SIG-M5 treated with dmso at 0.1 percent for 504 hours (cell line): Measurements from ENCODE around the gene MAP3K12.
A peak's percentile ranks its signal among the peaks of the same experiment; 100 is the strongest.
"Not testable (repeated sequence)": the region's sequence is repeated elsewhere in the genome, so short reads cannot be mapped to it uniquely, and the experiment has no call there.

ENCODE experiments used
- DNase-seq: peaks from one replicate; lab custom pipeline; 2025; ENCODE audit not compliant: unreplicated experiment; lab: John Stamatoyannopoulos, UW

MAP3K12 gene

DNA sequence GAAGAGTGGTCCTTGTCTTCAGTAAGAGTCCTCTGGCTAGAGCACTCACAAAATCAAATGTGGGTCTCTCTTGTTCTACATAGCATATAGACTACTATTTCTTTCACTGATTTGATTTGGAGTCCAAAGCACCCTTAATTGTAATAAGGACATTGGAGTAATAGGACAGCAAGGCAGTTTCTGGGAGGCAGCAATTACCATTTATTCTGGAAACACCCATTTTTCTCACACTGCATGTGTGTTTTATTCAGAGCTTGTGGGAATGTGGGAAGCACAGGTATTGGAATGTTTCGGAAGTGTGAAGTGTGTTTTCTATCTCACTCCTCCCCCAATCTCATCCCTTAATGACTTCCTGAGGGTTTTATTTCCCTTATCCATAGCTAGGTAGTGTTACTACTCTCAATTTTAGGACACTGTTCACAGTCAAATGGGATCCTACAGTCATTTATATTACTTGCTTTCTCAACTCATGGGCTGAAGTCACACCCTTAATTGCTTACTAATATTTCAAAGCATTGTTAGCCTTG is 27.1 kb downstream of the MAP3K12 start:
- no peak for DNase-seq

- DNase-seq: no peak
Observed at GRCh38 chr12:53468282-53468681, 31.0 kb downstream of the MAP3K12 start.

- DNase-seq: no peak
Observed at GRCh38 chr12:53467880-53468279, 31.4 kb downstream of the MAP3K12 start.

DNA sequence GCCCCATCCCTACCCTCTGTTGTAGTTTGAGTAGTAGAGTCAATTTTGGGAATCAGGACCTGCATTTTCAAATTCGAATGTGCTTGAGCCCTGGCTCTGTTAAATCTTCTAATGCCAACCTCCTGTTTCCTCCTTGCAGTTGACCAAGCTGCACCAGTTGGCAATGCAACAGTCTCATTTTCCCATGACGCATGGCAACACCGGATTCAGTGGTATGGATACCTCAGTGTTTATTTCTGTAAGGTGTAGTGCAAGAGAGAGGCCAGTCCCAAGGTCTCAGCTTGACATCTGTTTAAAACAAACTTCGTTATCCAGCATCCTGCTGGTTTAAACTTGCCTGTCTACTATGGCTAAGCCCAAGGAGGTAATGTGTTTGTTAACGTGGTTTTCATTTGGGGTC is 32.2 kb downstream of the MAP3K12 start:
- DNase-seq: no peak

DNA sequence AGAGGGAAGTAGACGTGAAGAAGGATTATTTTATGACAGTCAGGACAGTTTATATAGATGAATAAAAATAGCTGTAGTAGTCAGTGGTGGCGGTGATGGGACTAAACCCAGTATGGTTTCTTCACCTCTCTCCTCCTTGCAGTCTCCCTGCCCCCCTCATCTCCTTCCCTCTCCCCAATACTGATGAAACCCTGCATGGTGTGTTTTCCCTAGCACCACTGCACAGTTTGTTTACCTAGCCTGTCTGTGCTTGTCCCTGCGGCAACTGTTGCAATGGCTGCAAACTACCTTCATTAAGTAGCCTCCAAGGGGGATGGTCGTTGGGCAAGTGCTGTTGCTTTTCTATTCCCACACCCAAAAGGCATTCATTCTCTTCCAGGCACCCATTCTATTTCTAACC is 32.6 kb downstream of the MAP3K12 start:
- DNase-seq: no peak

DNA sequence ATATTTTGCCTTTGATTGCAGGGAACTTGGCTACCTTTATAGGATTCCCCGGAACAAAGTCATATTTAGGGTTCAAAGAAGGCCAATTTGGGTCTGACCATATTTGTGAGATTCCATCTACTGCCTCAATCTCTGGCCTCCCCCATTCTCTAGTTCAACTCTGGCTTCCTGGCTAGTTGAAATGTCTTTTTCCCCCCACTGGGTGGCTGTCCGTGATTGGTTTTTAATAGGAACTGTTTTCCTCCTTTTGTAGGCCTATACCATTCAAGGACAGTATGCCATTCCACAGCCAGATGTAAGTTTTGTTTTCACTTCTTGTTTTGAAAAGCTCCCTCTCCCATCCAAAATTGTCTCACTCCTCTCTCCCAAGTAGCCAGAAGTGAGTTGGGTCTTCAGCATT is 33.6 kb downstream of the MAP3K12 start:
- peak; percentile 43 for DNase-seq

DNA sequence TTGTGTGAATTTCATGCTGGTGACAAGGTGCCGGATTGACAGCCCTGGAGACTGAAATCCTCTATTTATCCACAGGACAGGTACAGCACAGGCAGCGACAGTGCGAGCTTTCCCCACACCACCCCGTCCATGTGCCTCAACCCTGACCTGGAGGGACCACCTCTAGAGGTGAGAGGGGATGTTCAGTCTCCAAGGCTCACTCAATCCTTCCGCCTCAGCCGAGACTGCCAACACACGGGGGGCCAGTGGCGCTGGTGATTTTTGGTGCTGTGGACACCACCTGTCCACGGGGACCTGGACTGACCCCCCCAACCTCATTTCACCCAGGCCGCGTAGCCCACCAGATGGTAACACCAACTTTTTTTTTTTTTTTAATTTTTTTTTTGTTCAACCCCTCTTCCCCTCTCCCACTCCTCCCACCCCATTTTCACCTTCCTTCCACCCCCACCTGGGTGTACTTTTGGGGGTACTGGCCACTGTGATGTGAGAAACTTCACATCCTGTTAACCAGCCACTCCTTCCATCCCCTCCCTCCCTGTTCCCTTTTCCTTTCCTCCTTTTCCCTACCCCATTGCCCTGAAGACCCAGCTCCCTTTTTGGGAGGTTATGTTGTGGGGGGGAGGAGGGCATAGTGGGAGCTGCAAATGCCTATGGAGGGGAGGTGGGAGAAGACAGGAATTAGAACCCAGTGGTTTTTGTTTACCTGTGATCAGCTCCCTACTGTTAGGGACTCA is 34.4 kb downstream of the MAP3K12 start:
- DNase-seq: no peak

DNA sequence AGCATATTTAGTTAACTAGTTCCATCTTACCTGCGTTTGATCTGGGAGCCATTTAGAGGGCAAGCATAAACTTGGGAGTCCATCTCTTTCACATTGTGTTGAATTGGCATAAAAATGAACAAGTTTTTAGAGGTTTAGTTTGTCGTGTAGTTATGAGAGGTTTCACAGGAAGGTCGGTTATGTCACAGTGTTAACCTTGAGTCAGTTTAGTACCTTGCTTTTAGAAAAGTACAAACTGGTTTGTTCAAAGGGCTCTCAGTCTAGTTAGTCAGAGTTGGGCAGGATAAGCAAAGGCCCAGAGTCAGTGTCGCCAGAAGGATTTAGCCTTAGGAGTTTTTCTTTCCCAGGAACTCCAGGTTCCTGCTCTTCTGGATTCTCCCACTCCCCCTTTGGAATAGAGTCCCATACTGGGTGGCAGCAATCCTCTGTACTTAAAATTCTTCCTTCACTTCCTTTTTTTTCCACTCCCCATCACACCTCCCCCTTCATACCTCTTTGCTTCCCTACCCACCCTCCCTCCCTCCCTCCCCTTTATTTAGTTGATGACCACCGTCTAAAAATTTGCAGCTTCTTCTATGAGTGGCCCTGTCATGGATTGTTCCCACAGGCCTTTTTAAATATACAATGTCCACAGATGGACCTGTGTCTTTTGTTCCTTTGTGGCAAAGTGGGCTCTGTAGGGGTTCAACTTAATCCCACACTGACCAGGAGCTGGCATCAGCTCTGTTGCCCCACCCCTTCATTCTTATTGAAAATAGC is 35.3 kb downstream of the MAP3K12 start:
- no peak for DNase-seq

- DNase-seq: no peak
Observed at GRCh38 chr12:53462935-53463334, 36.3 kb downstream of the MAP3K12 start.

GRCh38 chr12:53461591-53461990 is 37.7 kb downstream of the MAP3K12 start:
- DNase-seq: no peak

- DNase-seq: no peak
Observed at GRCh38 chr12:53461059-53461458, 38.2 kb downstream of the MAP3K12 start.

DNA sequence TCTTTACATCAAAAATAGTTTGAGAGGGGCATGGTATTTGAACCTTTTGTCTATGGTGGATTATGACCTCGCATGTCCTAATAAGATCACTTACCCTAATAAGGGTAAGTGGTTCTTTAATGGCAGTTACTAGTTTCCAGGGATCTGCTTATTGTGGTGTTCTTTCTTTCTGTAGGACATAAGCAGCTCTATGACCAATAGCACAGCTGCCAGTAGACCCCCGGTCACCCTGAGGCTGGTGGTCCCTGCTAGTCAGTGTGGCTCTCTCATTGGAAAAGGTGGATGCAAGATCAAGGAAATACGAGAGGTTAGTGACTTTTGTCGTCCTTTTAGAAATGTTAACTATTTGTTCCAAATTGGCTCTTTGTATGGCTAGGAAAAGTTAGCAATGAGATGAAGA is 40.2 kb downstream of the MAP3K12 start:
- DNase-seq: no peak

DNA sequence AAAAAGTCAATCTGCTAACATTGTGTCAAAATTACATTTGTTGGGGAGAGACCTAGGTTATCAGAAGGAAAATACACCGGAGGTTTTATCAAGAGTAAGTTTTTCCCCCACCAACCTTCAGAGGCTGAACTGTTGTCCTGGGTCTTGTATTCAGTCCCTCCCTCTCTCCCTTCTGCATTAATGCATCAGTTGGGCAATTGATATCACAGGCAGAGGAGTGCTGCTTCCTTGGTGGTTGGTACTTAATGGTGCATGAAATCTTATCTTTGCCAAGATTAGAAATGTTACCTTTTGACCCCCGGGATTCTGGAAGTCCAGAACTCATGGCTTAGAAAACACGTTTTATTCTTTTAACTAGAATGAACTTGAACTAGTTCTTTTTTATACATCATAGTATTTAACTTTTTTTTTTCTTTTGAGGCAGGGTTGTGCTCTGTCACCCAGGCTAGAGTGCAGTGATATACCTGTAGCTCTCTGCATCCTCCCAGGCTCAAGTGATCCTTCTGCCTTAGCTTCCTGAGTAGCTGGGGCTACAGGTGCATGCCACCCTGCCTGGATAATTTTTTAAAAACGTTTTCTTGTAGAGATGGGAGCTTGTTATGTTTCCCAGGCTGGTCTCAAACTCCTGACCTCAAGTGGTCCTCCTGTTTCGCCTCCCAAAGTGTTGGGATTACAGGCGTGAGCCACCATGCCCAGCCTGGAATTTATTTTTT is 42.4 kb downstream of the MAP3K12 start:
- no peak for DNase-seq

GRCh38 chr12:53454707-53455106 is 44.6 kb downstream of the MAP3K12 start:
- DNase-seq: no peak

DNA sequence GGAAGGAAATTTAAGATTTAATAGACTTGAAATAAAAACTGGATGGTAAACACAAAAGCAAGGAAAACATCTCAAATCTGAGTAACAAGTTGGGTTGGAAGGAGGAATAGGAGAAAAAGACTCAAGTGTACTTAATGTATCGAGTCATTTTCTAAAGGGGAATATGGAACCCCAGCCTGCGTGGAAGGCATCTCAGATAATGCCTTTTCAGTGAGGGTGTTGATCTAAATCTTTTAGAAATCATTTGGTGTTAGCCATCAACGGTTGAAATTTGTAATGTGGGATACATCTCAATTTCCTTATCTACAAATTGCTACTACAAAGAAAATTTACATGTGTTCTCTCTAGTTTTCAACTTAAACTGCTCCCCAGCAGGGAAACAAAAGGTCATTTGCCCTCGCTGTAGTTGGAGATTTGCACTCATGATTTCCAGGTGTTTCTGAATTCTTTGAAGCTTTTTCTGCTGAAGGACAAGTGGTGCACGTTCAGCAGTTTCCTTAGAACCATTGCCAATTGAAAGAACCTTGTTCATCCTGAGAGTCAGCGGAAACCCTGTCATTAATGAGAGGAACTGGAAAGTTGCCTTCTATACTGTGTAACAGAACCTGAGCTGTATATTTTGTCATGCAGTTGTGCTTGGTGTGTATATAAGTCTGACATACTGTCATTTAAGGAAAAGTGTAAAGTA is 45.2 kb downstream of the MAP3K12 start:
- no peak for DNase-seq

- DNase-seq: peak; percentile 70
Observed at GRCh38 chr12:53452159-53453077, 46.8 kb downstream of the MAP3K12 start.

DNA sequence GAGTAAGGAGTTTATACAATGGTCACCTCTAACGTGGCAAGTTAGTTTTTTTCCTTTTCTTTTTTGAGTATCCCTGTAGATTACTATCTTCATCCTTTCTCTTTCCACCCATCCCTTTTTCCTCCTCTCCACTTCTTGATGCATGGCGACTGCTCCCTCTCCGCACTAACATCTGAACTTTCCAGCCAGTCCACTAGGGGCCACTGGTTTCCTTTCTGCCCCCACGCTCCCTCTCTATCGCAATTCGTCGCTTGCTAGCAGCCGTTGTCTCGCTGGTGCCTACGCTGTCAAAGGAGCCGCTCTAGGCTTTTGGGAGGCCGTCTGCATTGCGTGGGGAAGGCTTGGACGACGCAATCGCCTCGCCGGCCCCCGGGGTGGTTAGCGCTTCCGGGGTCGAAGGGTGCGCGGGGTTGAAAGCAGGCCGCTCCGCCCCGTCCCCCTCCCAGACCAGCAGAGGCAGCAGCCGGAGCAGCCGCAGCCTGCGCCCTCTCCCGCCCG is 47.5 kb downstream of the MAP3K12 start, which contains the start of gene PCBP2:
Gene PCBP2 (plus strand): TSS at position 442 of the 498 bp plus-strand sequence. CDS start 2,699 bp downstream, outside the sequence.
- peak; percentile 100 for DNase-seq

DNA sequence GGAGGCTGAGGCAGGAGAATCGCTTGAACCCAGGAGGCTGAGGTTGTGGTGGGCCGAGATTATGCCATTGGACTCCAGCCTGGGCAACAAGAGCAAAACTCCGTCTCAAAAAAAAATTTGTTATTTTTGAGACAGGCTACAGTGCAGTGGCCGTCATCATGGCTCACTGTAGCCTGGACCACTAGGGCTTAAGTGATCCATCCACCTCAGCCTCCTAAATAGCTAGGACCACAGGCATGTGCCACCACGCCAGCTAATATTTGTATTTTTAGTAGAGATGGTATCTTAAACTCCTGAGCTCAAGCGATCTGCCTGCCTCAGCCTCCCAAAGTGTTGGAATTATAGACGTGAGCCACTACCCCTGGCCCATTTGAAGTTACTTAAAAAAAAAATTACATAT is 48.3 kb downstream of the MAP3K12 start:
- DNase-seq: no peak

GRCh38 chr12:53444593-53445325 is 54.5 kb downstream of the MAP3K12 start:
- not testable (repeated sequence) for DNase-seq
